ENCODE results near the gene IL32.
A peak's percentile ranks its signal among the peaks of the same experiment; 100 is the strongest.

Gene IL32

GRCh38 chr16:3019594-3020246, 45.7 kb upstream of the IL32 start (continued):
- TF ChIP-seq MZF1 (tag by site-specific recombination; IDR thresholded peaks at IDR 0.05; ENCODE audit: borderline replicate concordance): no peak
- TF ChIP-seq ZNF221 (tag by site-specific recombination; IDR thresholded peaks at IDR 0.05; ENCODE audit: borderline replicate concordance): no peak
- no peak for TF ChIP-seq SALL2 (tag by site-specific recombination; IDR thresholded peaks at IDR 0.05; ENCODE audit: borderline replicate concordance)
- peak; percentile 45; the same call in 1 of the 2 replicates for TF ChIP-seq SP2 (tag by site-specific recombination; IDR thresholded peaks at IDR 0.05)
- no peak for TF ChIP-seq KLF10 (tag by site-specific recombination; IDR thresholded peaks at IDR 0.05)
- no peak; the same call in 1 of the 2 replicates for TF ChIP-seq ZNF214 (tag by site-specific recombination; IDR thresholded peaks at IDR 0.05; ENCODE audit: borderline replicate concordance)
- TF ChIP-seq SP3 (tag by site-specific recombination; IDR thresholded peaks at IDR 0.05): peak; percentile 22; the same call in 1 of the 2 replicates
- TF ChIP-seq ZNF626 (tag by site-specific recombination; IDR thresholded peaks at IDR 0.05): no peak
- TF ChIP-seq ZNF514 (tag by site-specific recombination; IDR thresholded peaks at IDR 0.05): peak; percentile 89; the same call in 1 of the 2 replicates
- no peak for TF ChIP-seq ZNF768 (tag by site-specific recombination; IDR thresholded peaks at IDR 0.05)
- 0 out of 2 replicates have a peak, but pooled peaks have one; percentile 34 for TF ChIP-seq ZNF501 (tag by site-specific recombination; IDR thresholded peaks at IDR 0.05)
- no peak for TF ChIP-seq ZNF600 (tag by site-specific recombination; IDR thresholded peaks at IDR 0.05)
- peak; percentile 80; the same call in 1 of the 2 replicates for TF ChIP-seq ZNF560 (tag by site-specific recombination; IDR thresholded peaks at IDR 0.05; ENCODE audit: borderline replicate concordance)
- peak; percentile 70; the same call in 1 of the 2 replicates for TF ChIP-seq ZNF664 (tag by site-specific recombination; IDR thresholded peaks at IDR 0.05)
- TF ChIP-seq YY2 (tag by site-specific recombination; IDR thresholded peaks at IDR 0.05): no peak
- peak; percentile 30; the same call in 1 of the 2 replicates for TF ChIP-seq KLF1 (tag by site-specific recombination; IDR thresholded peaks at IDR 0.05)
- 0 out of 2 replicates have a peak, but pooled peaks have one; percentile 22 for TF ChIP-seq ZNF302 (tag by site-specific recombination; IDR thresholded peaks at IDR 0.05; ENCODE audit: low read depth)
- TF ChIP-seq RBAK (tag by site-specific recombination; IDR thresholded peaks at IDR 0.05): 0 out of 2 replicates have a peak, but pooled peaks have one; percentile 61
- no peak for TF ChIP-seq ZNF530 (tag by site-specific recombination; IDR thresholded peaks at IDR 0.05; ENCODE audit: low read depth)
- TF ChIP-seq ZNF112 (tag by site-specific recombination; IDR thresholded peaks at IDR 0.05): no peak
- TF ChIP-seq ZNF398 (tag by site-specific recombination; IDR thresholded peaks at IDR 0.05): no peak
- no peak for TF ChIP-seq KLF8 (tag by site-specific recombination; IDR thresholded peaks at IDR 0.05)
- 0 out of 2 replicates have a peak, but pooled peaks have one; percentile 44 for TF ChIP-seq ZNF18 (tag by site-specific recombination; IDR thresholded peaks at IDR 0.05)
- TF ChIP-seq ZNF266 (tag by site-specific recombination; IDR thresholded peaks at IDR 0.05; ENCODE audit: low read depth): peak; percentile 94
- no peak for TF ChIP-seq ZNF354C (tag by site-specific recombination; IDR thresholded peaks at IDR 0.05; ENCODE audit: borderline replicate concordance, low read depth)
- peak; percentile 52; the same call in 1 of the 2 replicates for TF ChIP-seq ZXDB (tag by site-specific recombination; IDR thresholded peaks at IDR 0.05)
- TF ChIP-seq HIC1 (tag by site-specific recombination; IDR thresholded peaks at IDR 0.05): no peak
- no peak for TF ChIP-seq ZNF366 (tag by site-specific recombination; conservative IDR thresholded peaks at IDR 0.05)
- no peak for TF ChIP-seq ZNF10 (tag by site-specific recombination; IDR thresholded peaks at IDR 0.05)
- no peak for TF ChIP-seq YY1 (tag by site-specific recombination; IDR thresholded peaks at IDR 0.05)
- TF ChIP-seq ZNF133 (tag by site-specific recombination; IDR thresholded peaks at IDR 0.05): no peak
- peak; percentile 51; the same call in 1 of the 2 replicates for TF ChIP-seq AEBP2 (tag by site-specific recombination; IDR thresholded peaks at IDR 0.05; ENCODE audit: borderline replicate concordance)

All from HEK293 (cell line).